SH-SY5Y (cell line): ENCODE results near the gene MTR.

Source experiments
- GATA2 ChIP-seq: IDR thresholded peaks from 2 replicates; pipeline ENCODE4 v1.6.1; 2011; ENCODE audit warnings: mild to moderate bottlenecking, low read depth, low read length
- GATA3 ChIP-seq: IDR thresholded peaks from 2 replicates; pipeline ENCODE4 v1.6.1; 2011; ENCODE audit warnings: low read depth, mild to moderate bottlenecking, low read length, moderate library complexity

The MTR gene

GRCh38 chr1:236761397-236762132 is 33.5 kb upstream of the MTR start:
- TF ChIP-seq GATA3 = no peak
- no peak for TF ChIP-seq GATA2

- TF ChIP-seq GATA3 = no peak
- TF ChIP-seq GATA2 = no peak
Observed at GRCh38 chr1:236762410-236762809, 32.7 kb upstream of the MTR start.

DNA sequence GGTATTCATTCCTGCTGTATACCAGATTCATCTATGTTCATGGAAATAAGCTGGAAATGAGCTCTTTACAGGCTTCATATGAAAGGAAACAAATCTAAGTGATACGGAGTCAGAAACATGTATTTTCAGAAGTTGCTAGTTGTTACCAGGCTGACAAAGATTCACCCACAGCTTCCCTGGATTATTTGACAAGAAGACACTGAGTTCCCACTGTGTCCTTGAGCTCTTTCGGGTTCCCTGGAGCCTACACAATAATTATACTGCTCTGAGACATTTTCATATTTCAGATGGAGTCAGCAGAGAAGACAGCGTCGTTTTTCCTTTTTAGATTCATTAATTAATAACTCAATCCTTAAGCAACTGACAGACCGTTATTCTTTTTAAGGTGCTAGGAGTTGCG is 29.3 kb upstream of the MTR start:
- TF ChIP-seq GATA2 = no peak
- TF ChIP-seq GATA3 = no peak

DNA sequence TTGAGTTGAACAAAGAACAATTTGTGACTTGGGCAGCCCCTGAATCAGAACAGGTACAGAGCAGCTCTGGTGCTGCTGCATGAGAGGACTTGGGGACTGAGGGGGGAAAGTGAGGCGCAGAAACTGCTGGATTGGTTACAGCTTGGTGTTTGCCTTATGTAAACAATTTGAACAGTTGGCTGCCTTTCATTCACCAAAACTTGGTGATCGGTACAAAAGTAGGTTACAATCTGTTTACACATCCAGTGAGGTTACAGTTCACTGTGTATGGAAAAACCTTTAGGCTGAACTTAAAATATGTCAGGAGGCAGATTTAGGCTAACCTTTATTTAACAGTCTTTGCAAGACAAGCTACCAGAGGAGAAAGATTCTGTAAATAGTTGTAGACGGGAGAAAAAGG is 28.6 kb upstream of the MTR start:
- TF ChIP-seq GATA3 (no peak), GATA2 (no peak)

- TF ChIP-seq GATA2 (no peak), GATA3 (no peak)
Observed at GRCh38 chr1:236767276-236767675, 27.8 kb upstream of the MTR start.

GRCh38 chr1:236768601-236769000 is 26.5 kb upstream of the MTR start:
- no peak for TF ChIP-seq GATA3
- TF ChIP-seq GATA2 = no peak

DNA sequence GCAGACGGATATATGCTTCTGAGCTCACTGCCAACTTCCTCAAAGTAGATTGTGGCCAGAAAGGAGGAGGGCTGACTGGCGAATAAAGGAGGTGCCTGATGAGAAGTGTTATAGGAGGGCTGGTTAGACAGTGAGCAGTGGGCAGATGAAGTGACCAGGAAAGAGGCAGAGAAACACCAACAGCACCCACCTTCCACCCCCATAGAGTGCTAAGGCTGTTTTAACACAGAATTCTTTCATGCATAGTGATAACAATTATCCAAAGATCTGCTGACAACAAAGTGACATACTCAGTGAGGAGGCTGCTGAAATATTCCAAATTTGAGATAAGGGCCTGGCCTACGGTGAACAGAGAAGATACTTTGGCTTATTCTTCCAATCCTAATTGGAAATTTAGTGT is 21.2 kb upstream of the MTR start:
- TF ChIP-seq GATA2 (no peak), GATA3 (no peak)

DNA sequence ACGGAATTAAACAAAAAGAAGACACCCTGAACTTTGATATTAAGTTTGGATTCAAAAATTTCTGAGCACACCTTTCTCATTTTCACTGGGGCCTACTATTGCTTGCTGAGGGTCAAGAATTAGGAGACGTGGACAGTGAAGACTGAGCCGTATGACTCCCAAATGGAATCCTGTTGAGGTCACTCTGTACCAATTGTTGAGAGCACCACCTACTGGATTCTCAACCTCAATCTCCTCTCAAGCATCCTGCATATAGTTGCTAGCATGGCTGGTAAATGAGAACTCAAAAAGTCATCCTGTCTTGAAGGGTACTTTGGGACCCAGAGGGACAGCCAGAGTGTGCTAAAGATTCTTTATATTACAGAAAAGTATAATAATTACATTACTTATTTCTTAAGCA is 20.2 kb upstream of the MTR start:
- TF ChIP-seq GATA3 = no peak
- TF ChIP-seq GATA2 = no peak

DNA sequence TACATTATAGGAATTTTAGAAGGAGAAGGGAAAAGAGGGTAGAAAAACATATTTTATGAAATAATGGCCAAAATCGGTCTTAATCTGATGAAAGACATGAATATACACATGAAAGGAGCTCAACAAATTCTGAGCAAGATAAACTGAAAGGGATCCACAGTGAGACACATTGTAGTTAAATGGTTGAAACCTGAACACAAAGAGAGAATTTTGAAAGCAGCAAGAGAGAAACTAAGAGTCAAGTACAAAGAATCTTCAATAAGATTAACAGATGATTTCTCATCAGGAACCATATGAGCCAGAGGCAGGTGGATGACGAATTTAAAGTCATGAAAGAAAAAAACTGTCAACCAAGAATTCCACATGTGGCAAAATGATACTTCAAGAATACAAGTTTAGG is 15.8 kb upstream of the MTR start:
- TF ChIP-seq GATA3 (no peak), GATA2 (no peak)

DNA sequence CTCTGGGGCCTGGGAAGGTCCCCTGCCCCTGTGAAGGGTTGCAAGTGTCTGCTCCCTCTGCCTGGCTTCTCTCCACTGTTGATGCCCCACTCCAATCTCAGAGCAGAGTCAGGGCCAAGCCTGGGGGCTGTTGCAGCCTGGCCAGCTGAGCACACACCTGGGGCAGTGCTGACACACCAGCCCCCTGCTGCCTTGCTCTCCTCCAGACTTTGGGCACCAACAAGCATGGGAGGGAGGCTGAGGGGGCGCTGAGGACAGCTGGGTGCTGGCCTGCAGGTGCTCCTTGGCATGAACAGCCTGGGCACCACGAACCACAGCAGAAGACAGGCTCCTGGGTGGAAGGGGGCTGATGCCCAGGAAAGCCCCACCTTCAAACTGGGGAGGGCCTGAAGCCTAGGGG is 9.6 kb upstream of the MTR start:
- no peak for TF ChIP-seq GATA3
- TF ChIP-seq GATA2 = no peak

DNA sequence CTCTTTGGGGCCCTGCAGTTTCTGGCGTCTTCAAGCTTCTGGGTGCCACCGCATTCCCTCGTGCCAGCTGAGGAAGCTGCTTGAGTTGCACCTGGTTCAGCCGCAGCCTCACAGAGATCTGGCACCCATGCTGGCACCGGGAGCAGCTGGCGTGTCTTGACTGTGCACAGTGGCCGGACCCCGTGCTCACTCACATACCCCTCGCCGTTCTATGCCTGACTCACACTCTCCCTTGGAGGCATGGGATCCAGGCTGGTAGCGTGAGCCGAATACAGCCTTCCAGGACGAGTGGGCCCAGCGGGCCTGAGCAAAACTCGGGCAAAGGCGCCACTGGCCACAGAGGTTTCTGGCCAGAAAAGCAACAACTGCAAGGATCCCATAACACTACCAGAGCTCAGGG is 8.6 kb upstream of the MTR start:
- TF ChIP-seq GATA2 = no peak

DNA sequence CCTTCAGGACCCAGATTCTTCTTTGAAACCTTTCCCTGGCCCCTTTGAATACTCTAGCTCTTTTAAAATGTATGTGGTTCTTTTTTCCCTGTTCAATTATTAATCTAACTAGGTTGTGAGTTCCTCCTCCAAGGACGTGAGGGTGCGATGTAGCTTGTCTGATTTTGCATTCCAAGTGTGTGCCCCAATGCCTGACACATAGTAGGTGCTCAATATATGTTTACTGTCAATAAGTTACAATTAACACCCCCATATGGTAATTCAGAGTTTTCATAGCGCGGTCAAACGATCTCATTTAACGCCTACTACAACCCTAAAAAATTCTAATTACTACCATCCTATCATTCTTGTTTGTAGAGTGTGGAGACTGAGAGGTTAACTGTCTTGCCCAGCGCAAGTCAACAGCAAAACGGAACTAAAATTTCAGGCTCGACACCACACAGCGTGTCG is 482 bp upstream of the MTR start:
- TF ChIP-seq GATA2 = no peak
- TF ChIP-seq GATA3 = no peak

DNA sequence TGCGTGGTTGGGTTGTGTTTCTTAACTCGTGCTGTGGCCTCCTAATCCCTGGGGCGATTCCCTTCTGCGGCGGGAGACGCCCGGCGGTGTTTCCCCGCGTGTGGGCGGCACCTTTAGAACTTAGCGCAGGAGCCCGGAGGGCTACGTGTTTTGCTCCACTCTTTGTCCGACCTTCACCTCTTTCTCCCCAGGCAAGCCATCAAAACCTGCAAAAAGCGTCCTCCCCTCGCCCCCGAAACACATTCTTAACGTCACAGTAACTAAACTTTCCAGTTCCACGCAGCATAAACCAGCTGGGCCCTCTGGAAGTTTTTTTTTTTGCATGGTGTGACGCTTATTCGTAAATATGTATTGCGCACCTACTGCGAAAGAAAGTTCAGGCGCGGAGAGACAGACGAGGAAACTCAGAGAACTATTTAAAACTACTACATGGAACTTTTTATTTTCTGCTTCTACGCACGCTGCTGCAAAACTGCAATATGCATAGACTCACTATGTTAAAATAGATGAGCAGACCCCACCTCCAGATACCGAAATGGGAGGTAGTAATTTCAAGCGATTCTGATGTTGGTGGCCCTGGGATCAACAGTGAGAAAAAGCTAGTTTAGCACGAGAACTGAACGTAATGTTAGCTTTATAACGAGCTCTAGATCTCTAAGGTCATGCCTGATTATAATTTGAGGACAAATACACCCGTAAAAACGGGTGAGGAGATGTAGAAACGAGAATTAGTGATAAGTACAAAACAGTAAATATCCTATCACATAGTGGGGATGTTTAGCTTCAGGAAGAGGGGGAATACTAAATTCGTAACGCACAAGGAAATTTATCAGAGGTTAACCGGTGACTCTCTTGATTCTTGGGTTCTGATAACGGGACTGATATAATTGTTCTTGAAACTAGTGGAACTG is 920 bp downstream of the MTR start:
- TF ChIP-seq GATA2 (no peak), GATA3 (no peak)

GRCh38 chr1:236799001-236799400 is 3.9 kb downstream of the MTR start:
- TF ChIP-seq GATA3 (no peak), GATA2 (no peak)

DNA sequence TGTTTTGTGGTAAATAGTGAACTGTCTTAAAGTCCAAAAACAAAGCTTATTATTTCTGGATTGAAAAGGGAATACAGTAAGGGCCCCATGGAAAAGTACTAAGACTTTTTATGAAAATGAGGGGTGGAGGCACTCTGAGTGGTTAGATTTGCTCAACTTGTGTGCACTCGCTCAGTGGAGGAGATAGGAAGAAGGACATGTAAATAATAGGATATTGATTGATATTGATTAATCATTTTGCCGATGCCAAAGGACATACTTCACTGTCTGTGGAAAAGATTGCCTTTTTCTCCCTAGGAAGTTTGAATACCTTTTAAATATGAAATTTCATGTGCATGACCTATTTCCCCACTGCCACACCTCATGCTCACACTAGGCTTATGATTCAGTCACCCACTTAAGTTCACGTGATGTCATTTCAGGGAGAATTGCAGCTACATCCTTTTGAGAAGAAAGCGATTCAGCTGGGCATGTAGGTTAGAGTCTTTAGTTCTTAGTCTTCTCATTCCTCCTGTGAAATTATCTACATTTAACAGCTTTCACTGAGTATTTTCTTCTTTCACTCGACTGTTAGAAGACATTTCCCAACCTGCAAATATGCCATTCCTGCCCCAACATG is 5.0 kb downstream of the MTR start:
- TF ChIP-seq GATA2 (no peak), GATA3 (no peak)

DNA sequence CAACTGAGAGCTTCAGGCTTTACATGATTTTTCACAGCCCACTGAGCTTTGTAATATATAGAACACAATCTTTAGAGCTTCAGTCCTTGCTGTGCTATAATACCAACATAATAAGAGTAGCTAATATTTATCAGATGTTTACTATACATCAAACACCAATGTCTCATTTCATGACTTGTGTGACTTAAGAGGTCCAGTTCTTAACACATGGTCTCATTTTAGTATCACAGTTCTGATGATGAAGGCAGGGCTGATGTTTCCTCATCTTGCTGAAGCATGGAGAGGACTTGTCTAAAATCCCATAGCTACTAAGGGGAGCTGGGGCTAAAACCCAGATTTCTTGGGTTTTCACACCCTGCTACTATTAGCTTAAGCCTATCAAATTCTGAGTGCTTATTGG is 5.5 kb downstream of the MTR start:
- TF ChIP-seq GATA2 (no peak), GATA3 (no peak)
